MM.1S (cell line): ENCODE data around the gene TOR1AIP2.

Experiments
- CTCF ChIP-seq: fragments of 300-600 bp; sonication (generic); IDR thresholded peaks from 2 replicates; pipeline ENCODE4 v1.5.1; 2016; ENCODE audit warnings: antibody characterized with exemption, low read length, mixed read lengths
- EZH2 ChIP-seq: fragments of 300-600 bp; sonication (generic); optimal IDR thresholded peaks from 2 replicates; pipeline ENCODE3; 2017; ENCODE audit warnings: low read depth, mild to moderate bottlenecking, antibody characterized with exemption, low read length, mixed read lengths

- no peak for TF ChIP-seq CTCF
- TF ChIP-seq EZH2: no peak
Measured at GRCh38 chr1:179873438-179873851, 4.2 kb downstream of the TOR1AIP2 start.
